ENCODE measurements around the gene MYOD1.

Gene MYOD1

GRCh38 chr11:17734986-17735817 is 15.8 kb downstream of the MYOD1 start:
- peak in 1 of 2 donors; percentile 19 for DNase-seq (ENCODE audit: low read depth in 2 of 2)

- DNase-seq (ENCODE audit: low read depth in 2 of 2) = no peak
Observed at GRCh38 chr11:17735818-17736578, 16.6 kb downstream of the MYOD1 start.

GRCh38 chr11:17736579-17736893 is 17.2 kb downstream of the MYOD1 start:
- no peak for DNase-seq (ENCODE audit: low read depth in 2 of 2)

- DNase-seq (ENCODE audit: low read depth in 2 of 2) = no peak
Observed at GRCh38 chr11:17736930-17737817, 17.8 kb downstream of the MYOD1 start.

GRCh38 chr11:17738151-17738973 is 19.0 kb downstream of the MYOD1 start:
- DNase-seq (ENCODE audit: low read depth in 2 of 2) = no peak

GRCh38 chr11:17739945-17740338 is 20.6 kb downstream of the MYOD1 start:
- no peak for DNase-seq (ENCODE audit: low read depth in 2 of 2)

GRCh38 chr11:17740649-17741235 is 21.4 kb downstream of the MYOD1 start:
- no peak for DNase-seq (ENCODE audit: low read depth in 2 of 2)

- no peak for DNase-seq (ENCODE audit: low read depth in 2 of 2)
Observed at GRCh38 chr11:17741487-17741886, 22.1 kb downstream of the MYOD1 start.

- no peak for DNase-seq (ENCODE audit: low read depth in 2 of 2)
Observed at GRCh38 chr11:17742019-17742418, 22.6 kb downstream of the MYOD1 start.

GRCh38 chr11:17743026-17743807 is 23.8 kb downstream of the MYOD1 start:
- DNase-seq (ENCODE audit: low read depth in 2 of 2) = no peak

GRCh38 chr11:17743808-17744119 is 24.4 kb downstream of the MYOD1 start:
- DNase-seq (ENCODE audit: low read depth in 2 of 2) = no peak

- no peak for DNase-seq (ENCODE audit: low read depth in 2 of 2)
Observed at GRCh38 chr11:17744151-17744940, 25.0 kb downstream of the MYOD1 start.

- DNase-seq (ENCODE audit: low read depth in 2 of 2) = no peak
Observed at GRCh38 chr11:17745023-17745772, 25.8 kb downstream of the MYOD1 start.

GRCh38 chr11:17746096-17746495 is 26.7 kb downstream of the MYOD1 start:
- no peak for DNase-seq (ENCODE audit: low read depth in 2 of 2)

GRCh38 chr11:17747131-17747955 is 28.0 kb downstream of the MYOD1 start:
- no peak for DNase-seq (ENCODE audit: low read depth in 2 of 2)

- no peak for DNase-seq (ENCODE audit: low read depth in 2 of 2)
Observed at GRCh38 chr11:17748044-17748443, 28.7 kb downstream of the MYOD1 start.

- DNase-seq (ENCODE audit: low read depth in 2 of 2) = no peak
Observed at GRCh38 chr11:17748761-17749721, 29.7 kb downstream of the MYOD1 start.

Measured in stimulated activated CD4-positive, alpha-beta T cell treated with anti-CD3 and anti-CD28 coated beads, Interleukin-1b, Interleukin-23, amount 100 ng/mL, for 4 hours (primary cell).